Ascending aorta (tissue), 2 donors: ENCODE data around the gene DCTN1. TPM values are rescaled to one million over a fixed set of nuclear protein-coding genes. Genes with fewer than 3 reads are reported as not detected.

Experiments used
- DNase-seq, 2 donors: peaks; one replicate each; pipeline ENCODE4 v3.0.0-alpha.2; 2019; ENCODE audit warnings: low spot score in 2 of 2
- H3K27ac ChIP-seq, 2 donors: fragments of 200-600 bp; sonication (generic); one replicate each; pipeline ENCODE4 v1.5.1; 2016 to 2017; ENCODE audit warnings: mild to moderate bottlenecking in 1 of 2
- H3K27me3 ChIP-seq: fragments of 200-600 bp; sonication (generic); one replicate; pipeline ENCODE4 v1.5.1; 2017
- H3K36me3 ChIP-seq, 2 donors: fragments of 200-600 bp; sonication (generic); one replicate each; pipeline ENCODE4 v1.5.1; 2016
- H3K4me1 ChIP-seq, 2 donors: fragments of 200-600 bp; sonication (generic); one replicate each; pipeline ENCODE4 v1.5.1; 2016 to 2017; ENCODE audit warnings: mild to moderate bottlenecking in 1 of 2
- H3K4me3 ChIP-seq, 2 donors: fragments of 200-600 bp; sonication (generic); one replicate each; pipeline ENCODE4 v1.5.1; 2016 to 2017; ENCODE audit warnings: mild to moderate bottlenecking in 1 of 2
- H3K9me3 ChIP-seq, 2 donors: fragments of 200-600 bp; sonication (generic); one replicate each; pipeline ENCODE4 v1.5.1; 2016
- intact Hi-C: fragments of 100-400 bp; cut with DNase I; formaldehyde crosslinking; loops from one replicate; pipeline ENCODE4 v1.15.1; 2023
- total RNA-seq: library from RNA; depleted of rRNA; stranded (reverse); fragments of >200 nt; gene quantifications from one replicate; pipeline ENCODE4 v1.1.0, GENCODE V29; 2016
- TF ChIP-seq, protein P1 (sequence below), 3 experiments: fragments of 200-600 bp in 2 of 3; fragments of 450-650 bp in 1 of 3; sonication (generic) in 2 of 3; IDR thresholded peaks; one replicate each; pipeline ENCODE4 v1.5.1; 2016 to 2019; ENCODE audit warnings: antibody characterized with exemption in 3 of 3, mild to moderate bottlenecking in 1 of 3, moderate library complexity in 1 of 3

DCTN1 gene
- total RNA-seq, 1 donor from 2014 or later, result 152 TPM

DNA sequence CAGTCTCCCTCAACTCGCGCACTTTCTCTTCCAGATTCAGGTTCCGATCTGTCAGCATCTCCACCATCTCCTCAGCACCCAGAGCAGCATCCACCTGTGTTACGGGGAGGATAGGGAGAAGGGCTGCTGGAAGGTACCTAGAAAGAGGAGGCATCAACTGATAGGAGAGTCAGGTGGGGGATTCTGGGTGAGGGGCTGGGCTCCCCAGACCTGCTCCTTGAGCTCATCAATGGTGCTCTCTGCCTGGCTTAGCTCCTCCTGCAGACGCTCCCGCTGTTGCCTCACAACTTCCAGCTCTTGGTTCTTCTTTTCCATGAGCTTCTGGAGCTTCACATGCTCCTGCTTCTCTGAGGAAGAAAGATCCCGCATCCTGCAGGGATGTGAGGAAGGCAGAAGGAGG is 10.1 kb downstream of the DCTN1 start:
- Histone ChIP-seq H3K36me3 (peaks cover 65 to 71% of the 10 kb centered on the region in 2 donors), H3K27ac (no peak overlapping the region), H3K4me3 (no peak overlapping the region), H3K27me3 (no peaks in the 10 kb centered on the region), H3K9me3 (no peaks in the 10 kb centered on the region), H3K4me1 (peaks cover 3 to 9% of the 10 kb centered on the region in 2 donors)
- DNase-seq, result peak in 1 of 2 donors; percentile 39
- TF ChIP-seq, protein P1, sequence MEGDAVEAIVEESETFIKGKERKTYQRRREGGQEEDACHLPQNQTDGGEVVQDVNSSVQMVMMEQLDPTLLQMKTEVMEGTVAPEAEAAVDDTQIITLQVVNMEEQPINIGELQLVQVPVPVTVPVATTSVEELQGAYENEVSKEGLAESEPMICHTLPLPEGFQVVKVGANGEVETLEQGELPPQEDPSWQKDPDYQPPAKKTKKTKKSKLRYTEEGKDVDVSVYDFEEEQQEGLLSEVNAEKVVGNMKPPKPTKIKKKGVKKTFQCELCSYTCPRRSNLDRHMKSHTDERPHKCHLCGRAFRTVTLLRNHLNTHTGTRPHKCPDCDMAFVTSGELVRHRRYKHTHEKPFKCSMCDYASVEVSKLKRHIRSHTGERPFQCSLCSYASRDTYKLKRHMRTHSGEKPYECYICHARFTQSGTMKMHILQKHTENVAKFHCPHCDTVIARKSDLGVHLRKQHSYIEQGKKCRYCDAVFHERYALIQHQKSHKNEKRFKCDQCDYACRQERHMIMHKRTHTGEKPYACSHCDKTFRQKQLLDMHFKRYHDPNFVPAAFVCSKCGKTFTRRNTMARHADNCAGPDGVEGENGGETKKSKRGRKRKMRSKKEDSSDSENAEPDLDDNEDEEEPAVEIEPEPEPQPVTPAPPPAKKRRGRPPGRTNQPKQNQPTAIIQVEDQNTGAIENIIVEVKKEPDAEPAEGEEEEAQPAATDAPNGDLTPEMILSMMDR (IDR thresholded peaks at IDR 0.05), result no peak
- intact Hi-C loops, result no loop called here

DNA sequence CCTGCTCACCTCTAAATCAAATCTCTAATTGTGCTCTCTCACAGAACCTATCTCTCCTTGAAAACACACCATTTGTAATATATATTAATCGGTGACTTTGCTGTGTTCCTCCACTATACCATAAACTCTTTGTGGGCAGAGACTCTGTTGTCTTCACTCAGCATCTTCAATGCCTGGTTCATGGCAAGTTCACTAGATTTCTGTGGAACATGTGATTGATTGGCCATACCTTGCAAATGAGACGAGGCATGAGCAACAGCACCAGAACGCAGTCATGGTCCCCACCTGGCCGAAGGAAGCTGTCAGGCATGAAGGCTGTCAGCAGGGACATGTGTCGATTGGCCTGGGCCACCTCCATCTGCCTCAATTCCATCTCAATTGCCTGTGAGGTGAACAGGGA is 11.6 kb downstream of the DCTN1 start:
- Histone ChIP-seq H3K27ac (no peak overlapping the region), H3K4me3 (no peak overlapping the region), H3K4me1 (no peaks in the 10 kb centered on the region), H3K27me3 (no peaks in the 10 kb centered on the region), H3K36me3 (peaks cover 80 to 86% of the 10 kb centered on the region in 2 donors), H3K9me3 (no peaks in the 10 kb centered on the region)
- TF ChIP-seq, protein P1 (IDR thresholded peaks at IDR 0.05), result no peak
- intact Hi-C loops, result no loop called here
- no peak for DNase-seq

DNA sequence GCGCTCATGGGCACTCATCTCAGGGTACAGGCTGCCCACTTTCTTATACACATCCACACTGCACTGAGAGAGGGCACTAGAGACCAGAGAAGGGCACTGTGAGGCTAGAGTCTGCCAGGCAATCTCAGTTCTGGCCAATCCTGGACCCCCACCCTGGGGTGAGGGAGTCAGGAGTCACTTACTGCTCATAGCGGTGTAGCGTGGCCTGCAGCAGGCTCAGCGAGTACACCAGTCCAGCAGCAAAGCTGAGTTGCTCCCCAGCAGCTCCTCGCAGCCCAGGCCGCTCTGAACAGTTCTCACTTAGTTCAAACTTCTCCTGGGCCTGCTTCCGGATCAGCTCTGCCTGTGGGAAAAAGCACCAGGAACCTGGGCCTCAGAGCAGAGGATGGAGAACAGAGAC is 12.3 kb downstream of the DCTN1 start:
- TF ChIP-seq, protein P1 (IDR thresholded peaks at IDR 0.05), result no peak

DNA sequence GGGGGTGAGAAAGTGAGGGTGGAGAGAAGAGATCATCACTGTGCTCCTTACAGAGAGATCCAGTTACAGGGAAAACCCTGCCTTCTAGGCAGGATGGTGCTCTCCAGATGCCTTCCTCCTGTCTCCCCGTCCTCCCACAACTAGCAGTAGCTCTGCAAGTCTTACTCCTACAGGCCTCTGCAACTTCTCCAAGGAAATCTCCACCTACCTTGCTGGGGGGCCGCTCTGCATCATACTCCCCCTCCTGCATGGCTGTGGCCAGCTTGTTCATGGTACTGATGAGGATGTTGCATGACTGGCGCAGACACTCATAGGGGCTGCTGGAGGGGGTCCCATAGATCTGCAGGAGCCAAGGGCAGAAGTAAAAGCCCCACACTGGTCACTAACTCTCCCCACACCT is 14.1 kb downstream of the DCTN1 start:
- DNase-seq, result no peak
- Histone ChIP-seq H3K27me3 (no peaks in the 10 kb centered on the region), H3K9me3 (no peaks in the 10 kb centered on the region), H3K36me3 (peaks cover 98 to 100% of the 10 kb centered on the region in 2 donors), H3K4me1 (no peaks in the 10 kb centered on the region), H3K4me3 (no peak overlapping the region), H3K27ac (no peak overlapping the region)
- TF ChIP-seq, protein P1 (IDR thresholded peaks at IDR 0.05), result no peak
- intact Hi-C loops, result no loop called here

More for the DNA sequence above, 12.3 kb downstream of the DCTN1 start:
- intact Hi-C loops, result no loop called here
- H3K27ac ChIP-seq, result no peak overlapping the region
- H3K4me1 ChIP-seq, result no peaks in the 10 kb centered on the region
- DNase-seq, result no peak
- no peak overlapping the region for H3K4me3 ChIP-seq
- H3K27me3 ChIP-seq, result no peaks in the 10 kb centered on the region
- H3K36me3 ChIP-seq, result peaks cover 87 to 92% of the 10 kb centered on the region in 2 donors
- H3K9me3 ChIP-seq, result no peaks in the 10 kb centered on the region

DNA sequence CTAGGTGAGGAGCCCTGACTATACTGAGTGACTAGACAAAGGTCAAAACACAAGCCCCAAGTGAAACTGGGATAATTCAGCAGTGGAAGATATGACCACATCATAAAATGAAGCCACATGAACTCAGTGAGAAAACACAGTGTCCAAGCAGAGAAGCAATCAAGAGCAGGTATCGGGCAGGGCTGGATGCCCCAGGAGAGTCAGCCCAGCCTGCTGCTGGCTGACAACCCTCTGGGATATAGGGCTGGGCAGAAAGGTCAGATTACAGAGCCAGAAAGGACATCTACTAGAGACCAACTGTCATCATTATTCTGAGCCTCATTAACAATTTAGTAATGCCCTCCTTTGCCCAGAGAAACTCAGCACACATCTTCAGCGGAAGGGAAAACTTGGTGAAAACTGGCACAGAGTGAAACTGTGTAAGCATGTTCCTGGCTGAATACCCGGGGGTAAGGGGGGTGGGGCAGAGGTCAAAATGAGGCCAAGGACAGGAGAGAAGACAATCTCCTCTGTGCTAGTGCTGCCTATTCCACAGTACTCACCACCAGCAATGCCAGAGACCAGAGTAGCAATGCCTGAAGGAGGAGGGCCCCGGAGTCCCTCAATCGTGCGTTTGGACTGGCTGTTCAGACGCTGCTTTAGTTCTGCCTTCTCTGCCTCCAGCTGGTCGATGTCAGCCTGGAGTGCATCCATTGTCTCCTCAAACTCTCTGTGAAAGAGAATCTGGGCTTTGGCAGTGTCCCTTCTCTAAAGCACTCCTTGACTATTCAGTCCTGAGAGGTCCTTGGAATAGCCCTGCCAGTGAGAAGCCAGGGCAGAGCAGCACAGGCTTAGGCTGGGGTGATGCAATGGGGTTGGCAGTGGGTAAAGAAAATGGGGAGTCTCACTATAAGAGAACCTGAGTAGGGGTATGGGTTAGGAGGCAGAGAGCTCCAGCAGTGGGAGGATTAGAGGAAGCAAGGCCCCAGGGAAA is 15.3 kb downstream of the DCTN1 start:
- peaks cover 96 to 100% of the 10 kb centered on the region in 2 donors for H3K36me3 ChIP-seq
- no peaks in the 10 kb centered on the region for H3K4me1 ChIP-seq
- H3K27me3 ChIP-seq, result no peaks in the 10 kb centered on the region
- TF ChIP-seq, protein P1 (IDR thresholded peaks at IDR 0.05), result no peak
- no peak for DNase-seq
- intact Hi-C loops, result no loop called here
- no peak overlapping the region for H3K27ac ChIP-seq
- H3K9me3 ChIP-seq, result no peaks in the 10 kb centered on the region
- no peak overlapping the region for H3K4me3 ChIP-seq
